Gastroesophageal sphincter (tissue), 4 donors: ENCODE measurements around the gene MEIS2. TPM values are rescaled to one million over a fixed set of nuclear protein-coding genes. Genes with fewer than 3 reads are reported as not detected.

Experiments used
- ATAC-seq: fragments of 150-250 bp; one replicate; pipeline ENCODE4 v1.9.1; 2016; ENCODE audit warnings: mild to moderate bottlenecking, moderate library complexity
- H3K27ac ChIP-seq, 4 donors: fragments of 200-600 bp; sonication (generic) in 3 of 4; 1 replicate in 3 of 4; 2 replicates in 1 of 4; pipeline ENCODE4 v1.5.1; 2016 to 2019
- H3K27me3 ChIP-seq: fragments of 200-600 bp; sonication (generic); one replicate; pipeline ENCODE4 v1.5.1; 2019
- H3K36me3 ChIP-seq, 2 donors: fragments of 200-600 bp; sonication (generic); one replicate each; pipeline ENCODE4 v1.5.1; 2019; ENCODE audit warnings: control low read depth in 1 of 2
- H3K4me1 ChIP-seq, 3 donors: fragments of 200-600 bp; sonication (generic); 1 replicate in 2 of 3; 2 replicates in 1 of 3; pipeline ENCODE4 v1.5.1; 2016 to 2019; ENCODE audit warnings: control low read depth in 2 of 3
- H3K4me3 ChIP-seq, 2 donors: fragments of 200-600 bp; sonication (generic); one replicate each; pipeline ENCODE4 v1.5.1; 2019; ENCODE audit warnings: mild to moderate bottlenecking in 1 of 2, moderate library complexity in 1 of 2
- H3K9me3 ChIP-seq, 3 donors: fragments of 200-600 bp; sonication (generic); one replicate each; pipeline ENCODE4 v1.5.1; 2017 to 2019; ENCODE audit warnings: control low read depth in 2 of 3
- CTCF ChIP-seq, 4 experiments: fragments of 200-600 bp in 2 of 4; fragments of 450-650 bp in 2 of 4; sonication (generic) in 1 of 4; IDR thresholded peaks; one replicate each; pipeline ENCODE4 v1.5.1; 2017 to 2019; ENCODE audit warnings: antibody characterized with exemption in 4 of 4, mild to moderate bottlenecking in 2 of 4, moderate library complexity in 2 of 4
- EP300 ChIP-seq: sonication (generic); formaldehyde crosslinking; IDR thresholded peaks from one replicate; pipeline ENCODE4 v1.6.1; 2017; ENCODE audit warnings: antibody characterized with exemption, mild to moderate bottlenecking
- POLR2A ChIP-seq, 2 donors: fragments of 450-650 bp; IDR thresholded peaks; one replicate each; pipeline ENCODE4 v1.6.1; 2017; ENCODE audit warnings: antibody characterized with exemption in 2 of 2, mild to moderate bottlenecking in 2 of 2, moderate library complexity in 1 of 2
- POLR2AphosphoS5 ChIP-seq: sonication (generic); formaldehyde crosslinking; IDR thresholded peaks from one replicate; pipeline ENCODE4 v1.6.1; 2017; ENCODE audit warnings: antibody characterized with exemption
- WGBS, 2 donors: methylation state at CpG; one replicate each; pipeline ENCODE4 v1.1.5; 2018; ENCODE audit warnings: low coverage in 1 of 2; 5-methylcytosine and 5-hydroxymethylcytosine counted together
- total RNA-seq, 4 donors: library from RNA; depleted of rRNA; stranded (reverse); fragments of >200 nt; gene quantifications; one replicate each; pipeline ENCODE4 v1.1.0, GENCODE V29; 2016

MEIS2 gene
- total RNA-seq, 4 donors from 2014 or later, result 43.1 to 108 (median 85.7) TPM

GRCh38 chr15:36917411-36918267 lies 182.7 kb downstream of the MEIS2 start:
- WGBS, 2 donors, result 73 to 75% methylated on average over 4 of the region's 4 CpGs
- TF ChIP-seq POLR2A (IDR thresholded peaks at IDR 0.05), result no peak
- TF ChIP-seq EP300, result no peak
- TF ChIP-seq POLR2AphosphoS5, result no peak
- TF ChIP-seq CTCF (IDR thresholded peaks at IDR 0.05), result no peak
- no peak for ATAC-seq

GRCh38 chr15:36914960-36915808 lies 185.2 kb downstream of the MEIS2 start:
- no peak for TF ChIP-seq EP300
- no peak for TF ChIP-seq CTCF (IDR thresholded peaks at IDR 0.05)
- TF ChIP-seq POLR2A (IDR thresholded peaks at IDR 0.05), result no peak
- peak; percentile 26 for TF ChIP-seq POLR2AphosphoS5
- ATAC-seq, result peak; percentile 80
- Histone ChIP-seq H3K4me3 (no peak overlapping the region), H3K36me3 (no peaks in the 10 kb centered on the region), H3K4me1 (peaks cover 0 to 42% (median 4%) of the 10 kb centered on the region in 3 donors), H3K27me3 (no peaks in the 10 kb centered on the region), H3K9me3 (no peaks in the 10 kb centered on the region), H3K27ac (peak overlapping the region in 2 of 4 donors; percentile 7 to 16)
- 28 to 69% methylated on average over 1 to 2 of the region's 3 CpGs for WGBS, 2 donors

More at GRCh38 chr15:36917411-36918267, 182.7 kb downstream of the MEIS2 start:
- no peaks in the 10 kb centered on the region for H3K9me3 ChIP-seq
- H3K4me3 ChIP-seq, result no peak overlapping the region
- H3K4me1 ChIP-seq, result peaks cover 0 to 37% (median 4%) of the 10 kb centered on the region in 3 donors
- no peaks in the 10 kb centered on the region for H3K27me3 ChIP-seq
- H3K36me3 ChIP-seq, result no peaks in the 10 kb centered on the region
- no peak overlapping the region for H3K27ac ChIP-seq

GRCh38 chr15:36914466-36914865 lies 185.9 kb downstream of the MEIS2 start:
- WGBS, 2 donors, result 51 to 67% methylated on average over 3 to 4 of the region's 4 CpGs
- ATAC-seq, result no peak
- H3K4me3 ChIP-seq, result no peak overlapping the region

GRCh38 chr15:36912311-36912712 lies 188.0 kb downstream of the MEIS2 start:
- no peak for TF ChIP-seq CTCF (IDR thresholded peaks at IDR 0.05)
- TF ChIP-seq POLR2A (IDR thresholded peaks at IDR 0.05), result no peak
- TF ChIP-seq POLR2AphosphoS5, result no peak
- TF ChIP-seq EP300, result no peak
- no peak for ATAC-seq
- 70 to 79% methylated on average over 2 of the region's 2 CpGs for WGBS, 2 donors

More at GRCh38 chr15:36914466-36914865, 185.9 kb downstream of the MEIS2 start:
- no peak overlapping the region for H3K27ac ChIP-seq
- H3K27me3 ChIP-seq, result no peaks in the 10 kb centered on the region
- H3K4me1 ChIP-seq, result peaks cover 0 to 42% (median 4%) of the 10 kb centered on the region in 3 donors
- no peaks in the 10 kb centered on the region for H3K9me3 ChIP-seq
- no peaks in the 10 kb centered on the region for H3K36me3 ChIP-seq
- no peak for TF ChIP-seq EP300
- TF ChIP-seq POLR2A (IDR thresholded peaks at IDR 0.05), result no peak
- no peak for TF ChIP-seq CTCF (IDR thresholded peaks at IDR 0.05)

More at GRCh38 chr15:36912311-36912712, 188.0 kb downstream of the MEIS2 start:
- no peak overlapping the region for H3K27ac ChIP-seq
- no peaks in the 10 kb centered on the region for H3K27me3 ChIP-seq
- H3K36me3 ChIP-seq, result no peaks in the 10 kb centered on the region
- no peak overlapping the region for H3K4me3 ChIP-seq
- no peaks in the 10 kb centered on the region for H3K9me3 ChIP-seq
- peaks cover 0 to 42% (median 4%) of the 10 kb centered on the region in 3 donors for H3K4me1 ChIP-seq
